H9 (cell line): ENCODE data around the gene ZBTB7A. TPM values are rescaled to one million over a fixed set of nuclear protein-coding genes. Genes with fewer than 3 reads are reported as not detected.

ENCODE experiments used
- DNase-seq: peaks from one replicate; pipeline ENCODE4 v3.0.0-alpha.2; 2017
- H2AFZ ChIP-seq: one replicate; pipeline ENCODE4 v1.6.1; 2013; ENCODE audit warnings: mild to moderate bottlenecking, low read length, control low read depth, moderate library complexity
- H2AK5ac ChIP-seq: 2 replicates; pipeline ENCODE4 v1.6.1; 2013; ENCODE audit warnings: low read length, control low read depth, mixed read lengths; ENCODE audit not compliant: insufficient read length
- H2BK120ac ChIP-seq: one replicate; pipeline ENCODE4 v1.6.1; 2013; ENCODE audit warnings: low read depth, mild to moderate bottlenecking, low read length, control low read depth, inconsistent platforms; ENCODE audit not compliant: poor library complexity, severe bottlenecking
- H2BK12ac ChIP-seq: 2 replicates; pipeline ENCODE4 v1.6.1; 2013; ENCODE audit warnings: low read length, control low read depth, mixed read lengths, low read depth; ENCODE audit not compliant: insufficient read length
- H2BK15ac ChIP-seq: 2 replicates; pipeline ENCODE4 v1.6.1; 2013; ENCODE audit warnings: low read depth, low read length, control low read depth
- H2BK20ac ChIP-seq: one replicate; pipeline ENCODE4 v1.6.1; 2013; ENCODE audit warnings: low read depth, mild to moderate bottlenecking, low read length, control low read depth, inconsistent platforms; ENCODE audit not compliant: poor library complexity, severe bottlenecking
- H2BK5ac ChIP-seq: 2 replicates; pipeline ENCODE4 v1.6.1; 2013; ENCODE audit warnings: low read length, control low read depth, mixed read lengths; ENCODE audit not compliant: insufficient read length
- H3K14ac ChIP-seq: 2 replicates; pipeline ENCODE4 v1.6.1; 2013; ENCODE audit warnings: low read length, control low read depth; ENCODE audit not compliant: insufficient read depth
- H3K18ac ChIP-seq: 2 replicates; pipeline ENCODE4 v1.6.1; 2013; ENCODE audit warnings: low read depth, mild to moderate bottlenecking, mixed read lengths, low read length, control low read depth; ENCODE audit not compliant: insufficient read length
- H3K23ac ChIP-seq: 2 replicates; pipeline ENCODE4 v1.6.1; 2013; ENCODE audit warnings: low read length, control low read depth, mixed read lengths, low read depth; ENCODE audit not compliant: insufficient read length
- H3K23me2 ChIP-seq: 2 replicates; pipeline ENCODE4 v1.6.1; 2013; ENCODE audit warnings: low read depth, mild to moderate bottlenecking, mixed read lengths, low read length, control low read depth; ENCODE audit not compliant: insufficient read length, poor library complexity, severe bottlenecking
- H3K27ac ChIP-seq: 2 replicates; pipeline ENCODE4 v1.5.1; 2013; ENCODE audit warnings: low read length, control low read depth, mixed read lengths, low read depth; ENCODE audit not compliant: insufficient read length
- H3K27me3 ChIP-seq: 2 replicates; pipeline ENCODE4 v1.6.1; 2013; ENCODE audit warnings: low read length, control low read depth, inconsistent platforms; ENCODE audit not compliant: insufficient read depth
- H3K4ac ChIP-seq: 2 replicates; pipeline ENCODE4 v1.6.1; 2013; ENCODE audit warnings: low read depth, mild to moderate bottlenecking, control low read depth, inconsistent platforms, low read length, moderate library complexity
- H3K4me1 ChIP-seq: 2 replicates; pipeline ENCODE4 v1.6.1; 2013; ENCODE audit warnings: low read length, control low read depth, inconsistent platforms; ENCODE audit not compliant: insufficient read depth
- H3K4me2 ChIP-seq: 2 replicates; pipeline ENCODE4 v1.6.1; 2013; ENCODE audit warnings: low read length, control low read depth, mixed read lengths; ENCODE audit not compliant: insufficient read length, insufficient read depth
- H3K56ac ChIP-seq: 2 replicates; pipeline ENCODE4 v1.6.1; 2013; ENCODE audit warnings: low read depth, mild to moderate bottlenecking, mixed read lengths, low read length, control low read depth; ENCODE audit not compliant: insufficient read length
- H3K79me1 ChIP-seq: 2 replicates; pipeline ENCODE4 v1.6.1; 2013; ENCODE audit warnings: low read depth, mild to moderate bottlenecking, moderate library complexity, low read length, control low read depth, inconsistent platforms; ENCODE audit not compliant: insufficient read depth, poor library complexity, severe bottlenecking
- H3K79me2 ChIP-seq: 2 replicates; pipeline ENCODE4 v1.6.1; 2013; ENCODE audit warnings: low read length, control low read depth, inconsistent platforms; ENCODE audit not compliant: insufficient read depth
- H3K9ac ChIP-seq: 2 replicates; pipeline ENCODE4 v1.6.1; 2013; ENCODE audit warnings: low read length, control low read depth, mixed read lengths; ENCODE audit not compliant: insufficient read length; ENCODE audit errors: extremely low read depth
- H3K9me3 ChIP-seq: one replicate; pipeline ENCODE4 v1.6.1; 2013; ENCODE audit warnings: low read depth, low read length, inconsistent platforms; ENCODE audit not compliant: control insufficient read depth
- H3T11ph ChIP-seq: one replicate; pipeline ENCODE4 v1.6.1; 2013; ENCODE audit warnings: mild to moderate bottlenecking, low read length, control low read depth, inconsistent platforms
- H4K20me1 ChIP-seq: one replicate; pipeline ENCODE4 v1.6.1; 2013; ENCODE audit not compliant: control insufficient read depth, insufficient read length, insufficient read depth
- H4K5ac ChIP-seq: 2 replicates; pipeline ENCODE4 v1.6.1; 2013; ENCODE audit warnings: low read depth, mild to moderate bottlenecking, mixed read lengths, low read length, control low read depth; ENCODE audit not compliant: insufficient read length
- H4K8ac ChIP-seq: replicated peaks from 2 replicates; pipeline ENCODE4 v1.6.1; 2013; ENCODE audit warnings: low read length, control low read depth, mixed read lengths, low read depth; ENCODE audit not compliant: insufficient read length
- H4K91ac ChIP-seq: 2 replicates; pipeline ENCODE4 v1.6.1; 2013; ENCODE audit warnings: low read depth, mild to moderate bottlenecking, moderate library complexity, mixed read lengths, low read length, control low read depth; ENCODE audit not compliant: insufficient read length
- H3K27ac Mint-ChIP-seq, 3 experiments: 2 replicates in 2 of 3; 3 replicates in 1 of 3; pipeline ENCODE4 v1.8.0; 2020 to 2021; ENCODE audit warnings: mixed read lengths in 3 of 3, mild to moderate bottlenecking in 1 of 3, moderate library complexity in 1 of 3
- H3K27me3 Mint-ChIP-seq: 2 replicates; pipeline ENCODE4 v1.8.0; 2021; ENCODE audit warnings: low read depth, mild to moderate bottlenecking, moderate library complexity, mixed read lengths
- H3K36me3 Mint-ChIP-seq, 3 experiments: 2 replicates in 2 of 3; 3 replicates in 1 of 3; pipeline ENCODE4 v1.8.0; 2020 to 2021; ENCODE audit warnings: low read depth in 3 of 3, mixed read lengths in 3 of 3; ENCODE audit not compliant: insufficient read depth in 1 of 3
- H3K4me1 Mint-ChIP-seq, 2 experiments: 2 replicates each; pipeline ENCODE4 v1.8.0; 2020; ENCODE audit warnings: mixed read lengths in 2 of 2
- H3K4me3 Mint-ChIP-seq, 2 experiments: 2 replicates in 1 of 2; 3 replicates in 1 of 2; pipeline ENCODE4 v1.8.0; 2020 to 2021; ENCODE audit warnings: mild to moderate bottlenecking in 2 of 2, mixed read lengths in 2 of 2, moderate library complexity in 1 of 2
- H3K9me3 Mint-ChIP-seq, 2 experiments: 2 replicates in 1 of 2; 3 replicates in 1 of 2; pipeline ENCODE4 v1.8.0; 2020; ENCODE audit warnings: mild to moderate bottlenecking in 2 of 2, mixed read lengths in 2 of 2, moderate library complexity in 1 of 2
- WGBS: extraction: QIAGEN DNeasy Blood & Tissue Kit; methylation state at CpG from one replicate; pipeline ENCODE4 v1.1.7; 2013; ENCODE audit warnings: missing lambda C conversion rate, low lambda C conversion rate, mixed read lengths; ENCODE audit not compliant: insufficient read length; ENCODE audit errors: extremely low coverage; 5-methylcytosine and 5-hydroxymethylcytosine counted together
- total RNA-seq: library from RNA; stranded (reverse); gene quantifications from 2 replicates; pipeline ENCODE4 v1.2.1, GENCODE V29; 2021
- TF ChIP-seq, protein P1 (sequence below): fragments of 200-600 bp; sonication (generic); conservative IDR thresholded peaks from 3 replicates; pipeline ENCODE4 v1.8.0; 2021; ENCODE audit warnings: antibody characterized with exemption, mild to moderate bottlenecking

Gene ZBTB7A
- total RNA-seq, 1 experiment from 2014 or later, result 24.9 TPM

DNA sequence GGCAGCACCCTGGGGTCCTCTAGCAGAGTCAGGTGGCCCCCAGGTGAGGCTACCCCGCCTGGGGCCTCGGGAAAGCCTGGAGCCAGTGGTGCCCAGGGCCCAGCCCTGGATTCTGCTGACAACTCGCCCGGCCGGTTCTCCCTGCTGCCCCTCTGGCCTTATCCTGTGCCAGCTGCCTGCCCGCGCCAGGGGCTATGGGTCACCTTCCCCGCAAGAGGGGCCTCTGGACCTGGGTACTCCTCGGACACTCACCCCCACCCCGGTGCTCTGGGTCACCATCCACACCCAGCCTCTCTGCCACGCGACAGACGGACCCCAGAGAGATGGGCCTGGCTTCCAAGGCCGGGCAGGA, 24.0 kb downstream of the ZBTB7A start:
- H3K9ac ChIP-seq, result no peak overlapping the region
- Mint-ChIP-seq H3K36me3 (peaks cover 5 to 18% (median 13%) of the 10 kb centered on the region in 3 experiments; a peak in 6 of 7 replicates), H3K27ac (peak overlapping the region in 1 of 3 experiments; percentile 63; a peak in 1 of 7 replicates), H3K4me3 (no peak overlapping the region), H3K9me3 (no peaks in the 10 kb centered on the region; a peak in 1 of 5 replicates), H3K27me3 (peaks cover 3% of the 10 kb centered on the region; the same call in 1 of the 2 replicates), H3K4me1 (peaks cover 0 to 14% of the 10 kb centered on the region in 2 experiments; a peak in 2 of 4 replicates)
- H2BK15ac ChIP-seq, result no peak overlapping the region
- H3K18ac ChIP-seq, result no peak overlapping the region
- no peak overlapping the region for H3K27ac ChIP-seq
- H2BK5ac ChIP-seq, result no peak overlapping the region
- no peaks in the 10 kb centered on the region for H3K27me3 ChIP-seq
- H2BK120ac ChIP-seq, result no peak overlapping the region
- no peak overlapping the region for H2BK20ac ChIP-seq
- no peak overlapping the region for H2BK12ac ChIP-seq
- H3K23ac ChIP-seq, result no peak overlapping the region
- H3K4me1 ChIP-seq, result no peaks in the 10 kb centered on the region
- H4K5ac ChIP-seq, result no peak overlapping the region
- no peaks in the 10 kb centered on the region for H3K79me2 ChIP-seq
- H3K14ac ChIP-seq, result no peak overlapping the region; the same call in 1 of the 2 replicates
- H3K56ac ChIP-seq, result no peak overlapping the region
- H3K4ac ChIP-seq, result no peak overlapping the region
- no peak overlapping the region for H3K4me2 ChIP-seq
- TF ChIP-seq, protein P1, sequence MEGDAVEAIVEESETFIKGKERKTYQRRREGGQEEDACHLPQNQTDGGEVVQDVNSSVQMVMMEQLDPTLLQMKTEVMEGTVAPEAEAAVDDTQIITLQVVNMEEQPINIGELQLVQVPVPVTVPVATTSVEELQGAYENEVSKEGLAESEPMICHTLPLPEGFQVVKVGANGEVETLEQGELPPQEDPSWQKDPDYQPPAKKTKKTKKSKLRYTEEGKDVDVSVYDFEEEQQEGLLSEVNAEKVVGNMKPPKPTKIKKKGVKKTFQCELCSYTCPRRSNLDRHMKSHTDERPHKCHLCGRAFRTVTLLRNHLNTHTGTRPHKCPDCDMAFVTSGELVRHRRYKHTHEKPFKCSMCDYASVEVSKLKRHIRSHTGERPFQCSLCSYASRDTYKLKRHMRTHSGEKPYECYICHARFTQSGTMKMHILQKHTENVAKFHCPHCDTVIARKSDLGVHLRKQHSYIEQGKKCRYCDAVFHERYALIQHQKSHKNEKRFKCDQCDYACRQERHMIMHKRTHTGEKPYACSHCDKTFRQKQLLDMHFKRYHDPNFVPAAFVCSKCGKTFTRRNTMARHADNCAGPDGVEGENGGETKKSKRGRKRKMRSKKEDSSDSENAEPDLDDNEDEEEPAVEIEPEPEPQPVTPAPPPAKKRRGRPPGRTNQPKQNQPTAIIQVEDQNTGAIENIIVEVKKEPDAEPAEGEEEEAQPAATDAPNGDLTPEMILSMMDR, result no peak
- H4K8ac ChIP-seq, result no peak overlapping the region
- DNase-seq, result no peak
- H3K9me3 ChIP-seq, result no peaks in the 10 kb centered on the region
- H3K23me2 ChIP-seq, result no peaks in the 10 kb centered on the region
- no peaks in the 10 kb centered on the region for H4K20me1 ChIP-seq
- H2AFZ ChIP-seq, result no peak overlapping the region
- H4K91ac ChIP-seq, result no peak overlapping the region
- no peaks in the 10 kb centered on the region for H3K79me1 ChIP-seq
- no peak overlapping the region for H2AK5ac ChIP-seq
- no peak overlapping the region for H3T11ph ChIP-seq
- WGBS, result no CpG with 5 or more reads among the region's 14 CpGs
